MM.1S (cell line): ENCODE results near the gene TRMU.

Experiments
- DNase-seq: peaks from one replicate; pipeline ENCODE4 v3.0.0-alpha.2; 2015
- H2AFZ ChIP-seq: fragments of 300-600 bp; sonication (generic); 2 replicates; pipeline ENCODE4 v1.6.0; 2016; ENCODE audit warnings: antibody characterized with exemption, low read length
- H3F3A ChIP-seq: fragments of 300-600 bp; sonication (generic); 2 replicates; pipeline ENCODE4 v1.6.1; 2016; ENCODE audit warnings: mild to moderate bottlenecking, antibody characterized with exemption, low read length, moderate library complexity, mixed read lengths; ENCODE audit not compliant: insufficient read depth
- H3K27ac ChIP-seq: fragments of 300-600 bp; sonication (generic); 2 replicates; pipeline ENCODE4 v1.5.1; 2016; ENCODE audit warnings: mild to moderate bottlenecking, low read length
- H3K27me3 ChIP-seq: fragments of 300-600 bp; sonication (generic); replicated peaks from 2 replicates; pipeline ENCODE4 v1.6.0; 2016; ENCODE audit warnings: low read length; ENCODE audit not compliant: insufficient read depth
- H3K36me3 ChIP-seq: fragments of 300-600 bp; sonication (generic); replicated peaks from 2 replicates; pipeline ENCODE4 v1.6.1; 2016; ENCODE audit warnings: mild to moderate bottlenecking, low read length, mixed read lengths; ENCODE audit not compliant: insufficient read depth
- H3K4me1 ChIP-seq: fragments of 300-600 bp; sonication (generic); 2 replicates; pipeline ENCODE4 v1.6.1; 2016; ENCODE audit warnings: low read length, mixed read lengths
- H3K4me2 ChIP-seq: fragments of 300-600 bp; sonication (generic); 2 replicates; pipeline ENCODE4 v1.6.0; 2016; ENCODE audit warnings: low read depth, low read length
- H3K4me3 ChIP-seq: fragments of 300-600 bp; sonication (generic); 2 replicates; pipeline ENCODE4 v1.5.1; 2016; ENCODE audit warnings: low read length, mixed read lengths
- H3K79me2 ChIP-seq: fragments of 300-600 bp; sonication (generic); 2 replicates; pipeline ENCODE4 v1.6.1; 2016; ENCODE audit warnings: mixed run types, low read length, mixed read lengths
- H3K9ac ChIP-seq: fragments of 300-600 bp; sonication (generic); 2 replicates; pipeline ENCODE4 v1.6.1; 2016; ENCODE audit warnings: low read length, mixed read lengths
- H3K9me2 ChIP-seq: fragments of 300-600 bp; sonication (generic); replicated peaks from 2 replicates; pipeline ENCODE4 v1.6.1; 2016; ENCODE audit warnings: mild to moderate bottlenecking, low read length, mixed read lengths; ENCODE audit not compliant: insufficient read depth
- H3K9me3 ChIP-seq: fragments of 300-600 bp; sonication (generic); replicated peaks from 2 replicates; pipeline ENCODE4 v1.6.1; 2016; ENCODE audit warnings: mild to moderate bottlenecking, low read length, mixed read lengths; ENCODE audit not compliant: insufficient read depth
- H4K20me1 ChIP-seq: fragments of 300-600 bp; sonication (generic); 2 replicates; pipeline ENCODE4 v1.6.1; 2016; ENCODE audit warnings: mild to moderate bottlenecking, low read length, moderate library complexity, mixed read lengths; ENCODE audit not compliant: insufficient read depth
- CTCF ChIP-seq: fragments of 300-600 bp; sonication (generic); IDR thresholded peaks from 2 replicates; pipeline ENCODE4 v1.5.1; 2016; ENCODE audit warnings: antibody characterized with exemption, low read length, mixed read lengths
- EZH2 ChIP-seq: fragments of 300-600 bp; sonication (generic); optimal IDR thresholded peaks from 2 replicates; pipeline ENCODE3; 2017; ENCODE audit warnings: low read depth, mild to moderate bottlenecking, antibody characterized with exemption, low read length, mixed read lengths
- EZH2phosphoT487 ChIP-seq: fragments of 300-600 bp; sonication (generic); IDR thresholded peaks from 2 replicates; pipeline ENCODE4 v1.6.1; 2018; ENCODE audit warnings: antibody characterized with exemption, low read length

TRMU gene

GRCh38 chr22:46296257-46297150, 39.0 kb upstream of the TRMU start, which contains the start of gene GTSE1:
Gene GTSE1 (plus strand): TSS chr22:46296870. CDS start chr22:46297401, 531 bp downstream.
- H3K4me1 ChIP-seq = peaks cover 41% of the 10 kb centered on the region
- H3K27me3 ChIP-seq = no peaks in the 10 kb centered on the region
- TF ChIP-seq CTCF = peak; percentile 20
- TF ChIP-seq EZH2phosphoT487 = no peak
- peak within 1 kb of the TSS; percentile 89 for H3K27ac ChIP-seq
- H3K9me3 ChIP-seq = no peaks in the 10 kb centered on the region
- peaks cover 10% of the 10 kb centered on the region; the same call in 1 of the 2 replicates for H3K36me3 ChIP-seq
- H3K4me3 ChIP-seq = peak within 1 kb of the TSS; percentile 83
- peaks cover 40% of the 10 kb centered on the region for H3F3A ChIP-seq
- H3K9me2 ChIP-seq = no peaks in the 10 kb centered on the region
- H2AFZ ChIP-seq = peak within 1 kb of the TSS; percentile 72
- H3K9ac ChIP-seq = peak within 1 kb of the TSS; percentile 94
- peak; percentile 99 for DNase-seq
- no peaks in the 10 kb centered on the region for H4K20me1 ChIP-seq
- peaks cover 56% of the 10 kb centered on the region for H3K79me2 ChIP-seq
- peak within 1 kb of the TSS; percentile 99 for H3K4me2 ChIP-seq

- Histone ChIP-seq H3F3A (peaks cover 36% of the 10 kb centered on the region), H3K27ac (peak overlapping the region; percentile 42; the same call in 1 of the 2 replicates), H3K36me3 (peaks cover 10% of the 10 kb centered on the region; the same call in 1 of the 2 replicates), H3K79me2 (peaks cover 63% of the 10 kb centered on the region), H3K27me3 (no peaks in the 10 kb centered on the region), H3K4me3 (peak overlapping the region; percentile 83), H3K9me3 (no peaks in the 10 kb centered on the region), H3K9ac (peak overlapping the region; percentile 94), H3K4me1 (peaks cover 39% of the 10 kb centered on the region), H3K4me2 (peak overlapping the region; percentile 99), H4K20me1 (no peaks in the 10 kb centered on the region), H2AFZ (peak overlapping the region; percentile 40), H3K9me2 (no peaks in the 10 kb centered on the region)
- DNase-seq = peak; percentile 36
- no peak for TF ChIP-seq CTCF
- TF ChIP-seq EZH2phosphoT487 = no peak
- no peak for TF ChIP-seq EZH2
Observed at GRCh38 chr22:46297151-46297812, 38.2 kb upstream of the TRMU start.

- Histone ChIP-seq H4K20me1 (no peaks in the 10 kb centered on the region), H3K27ac (no peak overlapping the region), H3K9ac (no peak overlapping the region), H3K4me1 (peaks cover 21% of the 10 kb centered on the region), H2AFZ (no peak overlapping the region), H3K4me3 (no peak overlapping the region), H3F3A (peaks cover 22% of the 10 kb centered on the region), H3K4me2 (no peak overlapping the region), H3K79me2 (peaks cover 80% of the 10 kb centered on the region), H3K9me2 (no peaks in the 10 kb centered on the region), H3K9me3 (no peaks in the 10 kb centered on the region), H3K36me3 (peaks cover 10% of the 10 kb centered on the region; the same call in 1 of the 2 replicates), H3K27me3 (no peaks in the 10 kb centered on the region)
- TF ChIP-seq CTCF = no peak
- TF ChIP-seq EZH2 = no peak
- no peak for TF ChIP-seq EZH2phosphoT487
- no peak for DNase-seq
Observed at GRCh38 chr22:46299101-46299500, 36.4 kb upstream of the TRMU start.
